OCI-LY7 (cell line): Measurements from ENCODE around the gene BCL7A. TPM values are rescaled to one million over a fixed set of nuclear protein-coding genes. Genes with fewer than 3 reads are reported as not detected.
A peak's percentile ranks its signal among the peaks of the same experiment; 100 is the strongest.

ENCODE experiments used
- BruUV-seq: library from RNA; stranded (reverse); fragments of 400-500 nt; replicated peaks from 2 replicates; lab custom pipeline; 2021; lab: Mats Ljungman, UMichigan
- CTCF ChIA-PET: fragments of 300-600 bp; sonication (Branson Sonifier 250); formaldehyde crosslinking; loops from one replicate; lab custom pipeline; 2022; ENCODE audit warnings: antibody characterized with exemption; ENCODE audit not compliant: unreplicated experiment; lab: Charles Lee
- POLR2A ChIA-PET: fragments of 300-600 bp; sonication (Branson Sonifier 250); formaldehyde crosslinking; loops from one replicate; lab custom pipeline; 2022; ENCODE audit warnings: antibody characterized with exemption; lab: Charles Lee
- DNase-seq: peaks from one replicate; pipeline ENCODE4 v3.0.0-alpha.2; 2015; ENCODE audit warnings: low spot score
- H2AFZ ChIP-seq: fragments of 200-600 bp; sonication (generic), shearing (Covaris generic); 2 replicates; pipeline ENCODE4 v1.6.1; 2014; ENCODE audit warnings: mild to moderate bottlenecking, antibody characterized with exemption, low read length, moderate library complexity
- H3K27ac ChIP-seq: fragments of 200-600 bp; sonication (generic); 2 replicates; pipeline ENCODE4 v1.5.1; 2014; ENCODE audit warnings: mixed run types, low read depth, mild to moderate bottlenecking, moderate library complexity, low read length, inconsistent platforms; ENCODE audit not compliant: poor library complexity, severe bottlenecking
- H3K36me3 ChIP-seq: fragments of 200-600 bp; sonication (generic); 2 replicates; pipeline ENCODE4 v1.6.1; 2014; ENCODE audit warnings: mild to moderate bottlenecking, antibody characterized with exemption, low read length, moderate library complexity, mixed read lengths; ENCODE audit not compliant: insufficient read depth
- H3K4me1 ChIP-seq: fragments of 200-600 bp; sonication (generic); 2 replicates; pipeline ENCODE4 v1.5.1; 2014; ENCODE audit warnings: mild to moderate bottlenecking, low read length; ENCODE audit not compliant: insufficient read depth, poor library complexity, severe bottlenecking
- H3K4me2 ChIP-seq: fragments of 200-600 bp; sonication (generic); 2 replicates; pipeline ENCODE4 v1.6.1; 2014; ENCODE audit warnings: mild to moderate bottlenecking, low read length
- H3K4me3 ChIP-seq: fragments of 200-600 bp; sonication (generic); 2 replicates; pipeline ENCODE4 v1.5.1; 2014; ENCODE audit warnings: mild to moderate bottlenecking, low read depth, low read length; ENCODE audit not compliant: poor library complexity, severe bottlenecking
- H3K79me2 ChIP-seq: fragments of 200-600 bp; sonication (generic); 2 replicates; pipeline ENCODE4 v1.6.1; 2016; ENCODE audit warnings: low read depth, mild to moderate bottlenecking, low read length, moderate library complexity, mixed read lengths; ENCODE audit not compliant: insufficient read depth
- H3K9me2 ChIP-seq: fragments of 200-600 bp; sonication (generic); 2 replicates; pipeline ENCODE4 v1.6.1; 2016; ENCODE audit warnings: mild to moderate bottlenecking, low read length, mixed read lengths; ENCODE audit not compliant: insufficient read depth
- H3K9me3 ChIP-seq: fragments of 200-600 bp; sonication (generic); 2 replicates; pipeline ENCODE4 v1.6.1; 2014; ENCODE audit warnings: mild to moderate bottlenecking, mixed run types, low read length, mixed read lengths
- H4K20me1 ChIP-seq: fragments of 200-600 bp; sonication (generic); 2 replicates; pipeline ENCODE4 v1.6.1; 2014; ENCODE audit warnings: mild to moderate bottlenecking, antibody characterized with exemption, low read length, moderate library complexity, mixed read lengths; ENCODE audit not compliant: insufficient read depth
- CTCF ChIP-seq: fragments of 200-600 bp; sonication (generic); conservative IDR thresholded peaks from 2 replicates; pipeline ENCODE4 v1.5.1; 2014; ENCODE audit warnings: mild to moderate bottlenecking, antibody characterized with exemption, low read length, moderate library complexity, mixed read lengths
- EZH2phosphoT487 ChIP-seq: fragments of 200-600 bp; sonication (generic); IDR thresholded peaks from 2 replicates; pipeline ENCODE4 v1.6.1; 2018; ENCODE audit warnings: low read depth, borderline replicate concordance, mild to moderate bottlenecking, mixed run types, antibody characterized with exemption, low read length, moderate library complexity, mixed read lengths
- intact Hi-C: fragments of 100-400 bp; cut with micrococcal nuclease; formaldehyde crosslinking; loops from one replicate; pipeline ENCODE4 v1.10.0; 2022; ENCODE audit not compliant: unreplicated experiment
- total RNA-seq, 2 experiments: library from RNA; depleted of rRNA in 1 of 2; stranded (reverse); fragments of >200 nt in 1 of 2; shearing (Covaris generic) in 1 of 2; gene quantifications; 2 replicates each; pipeline ENCODE4 v1.2.3, GENCODE V29; 2014 to 2022

BCL7A gene
- total RNA-seq, 2 experiments from 2014 or later, result 76.2 to 84.7 TPM

GRCh38 chr12:122097927-122098756 is 76.5 kb downstream of the BCL7A start:
- H3K79me2 ChIP-seq, result peaks cover 38% of the 10 kb centered on the region
- TF ChIP-seq CTCF (no peak), EZH2phosphoT487 (no peak)
- no peak overlapping the region for H3K4me3 ChIP-seq
- no peaks in the 10 kb centered on the region; the same call in 1 of the 2 replicates for H4K20me1 ChIP-seq
- H3K27ac ChIP-seq, result no peak overlapping the region
- H3K4me2 ChIP-seq, result no peak overlapping the region
- POLR2A ChIA-PET, result no interaction called here
- DNase-seq, result no peak
- H3K9me2 ChIP-seq, result no peaks in the 10 kb centered on the region
- BruUV-seq, result no TSS peak
- H3K4me1 ChIP-seq, result peaks cover 13% of the 10 kb centered on the region
- intact Hi-C loops, result no loop called here
- CTCF ChIA-PET, result no interaction called here
- peaks cover 11% of the 10 kb centered on the region; the same call in 1 of the 2 replicates for H3K36me3 ChIP-seq
- no peak overlapping the region for H2AFZ ChIP-seq
- H3K9me3 ChIP-seq, result peaks cover 9% of the 10 kb centered on the region; the same call in 1 of the 2 replicates

GRCh38 chr12:122099280-122099749 is 77.6 kb downstream of the BCL7A start:
- Histone ChIP-seq H3K79me2 (peaks cover 34% of the 10 kb centered on the region), H3K4me3 (no peak overlapping the region), H3K9me3 (no peaks in the 10 kb centered on the region), H3K27ac (no peak overlapping the region), H3K4me1 (peaks cover 13% of the 10 kb centered on the region), H4K20me1 (no peaks in the 10 kb centered on the region; the same call in 1 of the 2 replicates), H2AFZ (no peak overlapping the region), H3K4me2 (peak overlapping the region; percentile 2; the same call in 1 of the 2 replicates), H3K9me2 (no peaks in the 10 kb centered on the region), H3K36me3 (peaks cover 11% of the 10 kb centered on the region; the same call in 1 of the 2 replicates)
- ChIA-PET CTCF (no interaction called here), POLR2A (interaction anchor here (1.6 kb wide), 1 partner anchor 10 kb away, joined by 8 read pairs; no protein-coding TSS in a partner anchor)
- no peak for DNase-seq
- TF ChIP-seq EZH2phosphoT487, result no peak
- TF ChIP-seq CTCF, result no peak
- intact Hi-C loops, result no loop called here
- BruUV-seq, result no TSS peak
